PFSK-1 (cell line): Measurements from ENCODE around the gene TSTD2.

ENCODE experiments used
- FOXP2 ChIP-seq: optimal IDR thresholded peaks from 2 replicates; pipeline ENCODE3; 2011; ENCODE audit warnings: borderline replicate concordance, control low read depth, inconsistent platforms; ENCODE audit not compliant: insufficient read depth; ENCODE audit errors: extremely low read length, extremely low read depth
- POLR2AphosphoS5 ChIP-seq: IDR thresholded peaks from 2 replicates; pipeline ENCODE4 v1.6.1; 2012; ENCODE audit warnings: low read depth, mild to moderate bottlenecking, control low read depth, low read length, moderate library complexity
- SIN3A ChIP-seq: IDR thresholded peaks from 2 replicates; pipeline ENCODE4 v1.6.1; 2012; ENCODE audit warnings: mild to moderate bottlenecking, low read length, moderate library complexity, borderline replicate concordance; ENCODE audit not compliant: insufficient read depth
- TAF1 ChIP-seq: IDR thresholded peaks from 2 replicates; pipeline ENCODE4 v1.6.1; 2012; ENCODE audit warnings: low read length, control low read depth, borderline replicate concordance; ENCODE audit not compliant: insufficient read depth
- TF ChIP-seq, protein P1 (sequence below), 2 experiments: IDR thresholded peaks; 2 replicates each; pipeline versions ENCODE4 v1.6.1 to v1.8.0; 2011 to 2012; ENCODE audit warnings: low read depth in 2 of 2, low read length in 2 of 2, control low read depth in 1 of 2, inconsistent platforms in 1 of 2, mild to moderate bottlenecking in 1 of 2, moderate library complexity in 1 of 2; ENCODE audit not compliant: insufficient read depth in 1 of 2

TSTD2 gene

DNA sequence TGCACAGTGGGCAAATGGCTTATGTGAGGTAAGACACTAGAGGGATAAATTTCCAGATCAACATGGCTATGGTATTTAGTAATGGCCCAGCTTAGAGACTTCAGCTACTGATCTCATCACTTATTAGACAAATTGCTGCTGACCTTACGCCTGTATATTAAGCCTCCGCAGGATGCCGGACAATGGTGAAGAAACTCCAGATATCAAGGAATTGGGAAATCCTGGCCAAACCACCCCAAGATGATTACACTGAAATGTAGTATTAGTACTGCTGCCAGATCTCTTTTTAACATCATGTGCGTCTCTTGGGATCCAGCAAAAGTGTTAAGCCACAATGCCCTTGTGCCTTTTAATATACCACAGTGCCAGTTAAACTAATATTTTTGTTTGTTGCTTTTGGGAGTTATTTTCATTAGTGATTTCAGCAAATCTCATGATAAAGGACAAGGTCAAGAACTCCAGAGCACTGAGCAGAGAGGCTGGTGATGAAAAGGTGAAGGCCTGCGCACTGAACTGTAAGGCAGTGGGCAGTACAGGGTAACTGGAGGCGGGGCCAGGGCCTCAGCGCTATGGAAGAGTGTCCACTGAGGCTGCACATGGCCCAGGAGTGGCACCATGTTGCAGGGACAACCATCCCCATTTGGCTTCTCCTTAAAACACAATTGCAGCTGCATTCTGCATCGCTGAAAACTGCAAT, 32.5 kb downstream of the TSTD2 start:
- TF ChIP-seq SIN3A (no peak), TAF1 (no peak), FOXP2 (no peak)
- TF ChIP-seq, protein P1, sequence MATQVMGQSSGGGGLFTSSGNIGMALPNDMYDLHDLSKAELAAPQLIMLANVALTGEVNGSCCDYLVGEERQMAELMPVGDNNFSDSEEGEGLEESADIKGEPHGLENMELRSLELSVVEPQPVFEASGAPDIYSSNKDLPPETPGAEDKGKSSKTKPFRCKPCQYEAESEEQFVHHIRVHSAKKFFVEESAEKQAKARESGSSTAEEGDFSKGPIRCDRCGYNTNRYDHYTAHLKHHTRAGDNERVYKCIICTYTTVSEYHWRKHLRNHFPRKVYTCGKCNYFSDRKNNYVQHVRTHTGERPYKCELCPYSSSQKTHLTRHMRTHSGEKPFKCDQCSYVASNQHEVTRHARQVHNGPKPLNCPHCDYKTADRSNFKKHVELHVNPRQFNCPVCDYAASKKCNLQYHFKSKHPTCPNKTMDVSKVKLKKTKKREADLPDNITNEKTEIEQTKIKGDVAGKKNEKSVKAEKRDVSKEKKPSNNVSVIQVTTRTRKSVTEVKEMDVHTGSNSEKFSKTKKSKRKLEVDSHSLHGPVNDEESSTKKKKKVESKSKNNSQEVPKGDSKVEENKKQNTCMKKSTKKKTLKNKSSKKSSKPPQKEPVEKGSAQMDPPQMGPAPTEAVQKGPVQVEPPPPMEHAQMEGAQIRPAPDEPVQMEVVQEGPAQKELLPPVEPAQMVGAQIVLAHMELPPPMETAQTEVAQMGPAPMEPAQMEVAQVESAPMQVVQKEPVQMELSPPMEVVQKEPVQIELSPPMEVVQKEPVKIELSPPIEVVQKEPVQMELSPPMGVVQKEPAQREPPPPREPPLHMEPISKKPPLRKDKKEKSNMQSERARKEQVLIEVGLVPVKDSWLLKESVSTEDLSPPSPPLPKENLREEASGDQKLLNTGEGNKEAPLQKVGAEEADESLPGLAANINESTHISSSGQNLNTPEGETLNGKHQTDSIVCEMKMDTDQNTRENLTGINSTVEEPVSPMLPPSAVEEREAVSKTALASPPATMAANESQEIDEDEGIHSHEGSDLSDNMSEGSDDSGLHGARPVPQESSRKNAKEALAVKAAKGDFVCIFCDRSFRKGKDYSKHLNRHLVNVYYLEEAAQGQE (IDR thresholded peaks at IDR 0.05; ENCODE audit: insufficient read depth in 1 of 2, low read depth in 2 of 2, low read length in 2 of 2): no peak

DNA sequence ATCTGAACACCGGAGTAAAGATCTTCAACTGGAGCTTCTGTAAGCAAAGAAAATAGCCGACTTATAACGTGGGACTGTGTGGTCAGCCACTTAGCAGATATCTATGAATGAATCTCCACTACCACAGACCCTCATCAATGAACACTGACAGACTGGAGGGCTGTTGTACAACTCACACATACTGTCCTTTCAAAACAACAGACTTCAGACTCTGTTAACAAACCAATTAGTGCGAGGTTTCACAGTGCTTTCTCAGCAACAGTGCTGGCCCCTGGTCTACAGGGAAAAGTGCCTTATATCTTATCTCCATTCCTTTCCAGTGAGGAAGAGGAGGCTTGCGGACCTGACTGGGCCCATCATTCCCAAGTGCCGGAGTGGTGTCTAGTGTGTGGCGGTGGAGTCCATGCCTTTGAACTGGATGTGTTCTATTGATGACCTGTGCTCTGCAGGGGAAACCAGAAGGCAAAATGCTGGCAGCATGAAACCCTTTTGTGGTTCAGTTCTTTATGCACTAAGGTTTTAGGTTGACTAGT, 33.8 kb downstream of the TSTD2 start:
- TF ChIP-seq, protein P1 (IDR thresholded peaks at IDR 0.05; ENCODE audit: insufficient read depth in 1 of 2, low read depth in 2 of 2, low read length in 2 of 2): no peak
- TF ChIP-seq TAF1 (no peak), POLR2AphosphoS5 (no peak), SIN3A (no peak), FOXP2 (no peak)

DNA sequence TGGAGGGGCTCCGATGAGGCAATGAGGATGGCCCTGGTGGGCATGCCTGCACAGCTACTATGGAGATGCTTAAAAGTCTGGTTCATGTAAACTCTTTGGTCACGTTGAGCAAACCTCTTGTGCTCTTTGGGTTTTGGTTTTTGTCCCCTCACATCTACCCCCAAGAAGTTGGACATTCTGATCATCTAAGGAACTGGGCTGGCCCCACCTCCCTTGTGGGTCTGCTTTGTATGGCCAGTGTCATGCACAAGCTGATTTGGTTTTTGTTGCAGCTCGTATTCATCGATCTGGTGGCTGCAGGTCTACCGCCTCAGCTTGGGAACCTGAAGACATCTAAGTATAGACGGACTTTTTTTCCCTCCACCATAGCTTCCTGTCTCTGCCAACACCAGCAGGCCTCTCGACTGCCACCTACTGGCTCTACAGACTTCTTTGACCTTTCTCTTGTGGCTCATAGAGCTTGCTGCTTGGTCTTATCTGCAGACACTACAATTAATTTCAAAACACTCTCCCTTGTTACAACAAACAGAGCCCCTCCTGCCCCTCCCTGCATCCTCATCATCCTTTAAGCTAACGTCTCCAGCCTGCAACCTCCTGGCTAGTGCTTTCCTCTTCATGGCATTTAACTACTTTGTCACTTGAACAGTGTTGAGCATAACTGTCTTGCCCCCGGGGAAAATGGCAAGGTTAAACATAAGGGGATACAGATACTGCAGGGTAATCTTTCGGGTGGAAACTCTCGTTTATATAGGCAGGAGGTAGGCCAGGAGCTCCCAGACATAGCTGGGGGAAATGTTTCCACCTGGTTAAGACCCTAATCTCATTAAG, 34.5 kb downstream of the TSTD2 start:
- TF ChIP-seq TAF1 (no peak), FOXP2 (no peak), SIN3A (no peak), POLR2AphosphoS5 (no peak)
- TF ChIP-seq, protein P1 (IDR thresholded peaks at IDR 0.05; ENCODE audit: insufficient read depth in 1 of 2, low read depth in 2 of 2, low read length in 2 of 2): no peak

DNA sequence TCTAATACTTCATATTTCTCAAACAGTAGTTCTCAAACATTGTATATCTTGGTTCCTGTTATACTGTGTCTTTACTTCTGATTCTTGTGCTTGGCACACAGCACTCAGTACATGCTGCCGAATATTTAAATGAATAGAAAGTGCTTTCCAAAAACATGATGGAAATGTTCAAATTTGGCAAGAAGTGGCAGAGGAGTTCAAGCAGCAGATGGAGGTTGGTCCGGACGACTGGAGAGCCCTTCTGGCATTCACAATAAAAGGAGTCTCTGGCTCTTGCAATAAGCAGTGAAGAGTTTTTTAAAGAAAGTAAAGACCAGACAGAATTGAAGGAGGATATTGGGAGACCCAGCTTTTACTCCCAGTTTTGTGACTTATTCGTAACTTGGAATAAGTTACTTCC, 36.3 kb downstream of the TSTD2 start:
- no peak for TF ChIP-seq FOXP2
- TF ChIP-seq SIN3A: no peak
- TF ChIP-seq, protein P1 (IDR thresholded peaks at IDR 0.05; ENCODE audit: insufficient read depth in 1 of 2, low read depth in 2 of 2, low read length in 2 of 2): no peak
- TF ChIP-seq POLR2AphosphoS5: no peak
- TF ChIP-seq TAF1: no peak
